GM21528 (cell line): ENCODE data around the gene HCN2.

Experiments
- ATAC-seq: cut with Tn5 transposase; IDR thresholded peaks from one replicate; pipeline ENCODE4 v1.9.1; 2021; ENCODE audit warnings: mild to moderate bottlenecking, moderate library complexity; ENCODE audit not compliant: unreplicated experiment, low FRiP score

Gene HCN2

DNA sequence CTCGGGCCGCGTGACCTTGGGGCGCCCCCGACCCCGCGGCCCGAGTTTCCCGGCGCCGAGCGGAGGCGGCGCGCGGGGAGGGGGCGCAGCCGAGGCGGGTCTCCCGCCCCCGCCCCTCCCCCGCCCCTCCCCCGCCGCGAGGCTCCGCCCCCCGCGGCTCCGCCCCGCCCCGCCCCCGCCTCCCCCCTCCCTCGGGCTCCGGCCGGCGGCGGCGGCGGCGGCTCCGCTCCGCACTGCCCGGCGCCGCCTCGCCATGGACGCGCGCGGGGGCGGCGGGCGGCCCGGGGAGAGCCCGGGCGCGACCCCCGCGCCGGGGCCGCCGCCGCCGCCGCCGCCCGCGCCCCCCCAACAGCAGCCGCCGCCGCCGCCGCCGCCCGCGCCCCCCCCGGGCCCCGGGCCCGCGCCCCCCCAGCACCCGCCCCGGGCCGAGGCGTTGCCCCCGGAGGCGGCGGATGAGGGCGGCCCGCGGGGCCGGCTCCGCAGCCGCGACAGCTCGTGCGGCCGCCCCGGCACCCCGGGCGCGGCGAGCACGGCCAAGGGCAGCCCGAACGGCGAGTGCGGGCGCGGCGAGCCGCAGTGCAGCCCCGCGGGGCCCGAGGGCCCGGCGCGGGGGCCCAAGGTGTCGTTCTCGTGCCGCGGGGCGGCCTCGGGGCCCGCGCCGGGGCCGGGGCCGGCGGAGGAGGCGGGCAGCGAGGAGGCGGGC is at the start of gene HCN2:
Gene HCN2, plus strand, starts transcription at position 189 of the 703 bp plus-strand sequence. Its CDS starts 65 bp downstream, at position 254.
- no peak for ATAC-seq

DNA sequence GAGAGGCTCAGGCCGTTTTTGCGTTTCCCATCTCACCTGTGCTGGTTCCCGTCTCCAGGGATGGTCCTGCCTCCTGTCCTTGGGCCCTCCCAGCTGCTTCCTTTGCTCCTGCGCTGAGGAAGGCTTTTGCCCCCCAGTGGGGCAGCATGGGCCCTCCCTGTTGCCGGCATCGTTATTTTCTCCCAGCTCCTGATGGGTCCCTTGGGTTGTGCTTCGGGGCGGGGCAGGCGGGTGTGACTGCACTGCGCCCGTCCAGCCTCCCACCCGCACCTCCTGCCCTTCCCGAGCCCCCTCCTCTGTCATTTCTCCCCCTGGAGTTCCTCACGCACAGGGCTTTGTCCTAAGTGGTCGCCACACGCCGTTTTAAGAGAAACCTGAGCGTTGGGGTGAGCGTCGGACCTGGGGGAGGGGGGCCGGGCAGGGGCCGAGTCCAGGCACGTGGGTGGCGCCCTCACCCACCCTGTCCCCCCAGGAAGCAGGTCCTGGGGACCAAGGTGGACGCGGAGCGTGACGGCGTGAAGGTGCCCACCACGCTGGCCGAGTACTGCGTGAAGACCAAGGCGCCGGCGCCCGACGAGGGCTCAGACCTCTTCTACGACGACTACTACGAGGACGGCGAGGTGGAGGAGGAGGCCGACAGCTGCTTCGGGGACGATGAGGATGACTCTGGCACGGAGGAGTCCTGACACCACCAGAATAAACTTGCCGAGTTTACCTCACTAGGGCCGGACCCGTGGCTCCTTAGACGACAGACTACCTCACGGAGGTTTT is 48.6 kb upstream of the HCN2 start:
- ATAC-seq: no peak

DNA sequence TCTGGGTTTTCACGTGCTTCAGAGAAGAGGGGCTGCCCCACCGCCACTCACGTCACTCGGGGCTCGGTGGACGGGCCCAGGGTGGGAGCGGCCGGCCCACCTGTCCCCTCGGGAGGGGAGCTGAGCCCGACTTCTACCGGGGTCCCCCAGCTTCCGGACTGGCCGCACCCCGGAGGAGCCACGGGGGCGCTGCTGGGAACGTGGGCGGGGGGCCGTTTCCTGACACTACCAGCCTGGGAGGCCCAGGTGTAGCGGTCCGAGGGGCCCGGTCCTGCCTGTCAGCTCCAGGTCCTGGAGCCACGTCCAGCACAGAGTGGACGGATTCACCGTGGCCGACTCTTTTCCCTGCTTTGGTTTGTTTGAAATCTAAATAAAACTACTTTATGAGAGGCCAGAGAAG is 48.0 kb upstream of the HCN2 start:
- no peak for ATAC-seq

DNA sequence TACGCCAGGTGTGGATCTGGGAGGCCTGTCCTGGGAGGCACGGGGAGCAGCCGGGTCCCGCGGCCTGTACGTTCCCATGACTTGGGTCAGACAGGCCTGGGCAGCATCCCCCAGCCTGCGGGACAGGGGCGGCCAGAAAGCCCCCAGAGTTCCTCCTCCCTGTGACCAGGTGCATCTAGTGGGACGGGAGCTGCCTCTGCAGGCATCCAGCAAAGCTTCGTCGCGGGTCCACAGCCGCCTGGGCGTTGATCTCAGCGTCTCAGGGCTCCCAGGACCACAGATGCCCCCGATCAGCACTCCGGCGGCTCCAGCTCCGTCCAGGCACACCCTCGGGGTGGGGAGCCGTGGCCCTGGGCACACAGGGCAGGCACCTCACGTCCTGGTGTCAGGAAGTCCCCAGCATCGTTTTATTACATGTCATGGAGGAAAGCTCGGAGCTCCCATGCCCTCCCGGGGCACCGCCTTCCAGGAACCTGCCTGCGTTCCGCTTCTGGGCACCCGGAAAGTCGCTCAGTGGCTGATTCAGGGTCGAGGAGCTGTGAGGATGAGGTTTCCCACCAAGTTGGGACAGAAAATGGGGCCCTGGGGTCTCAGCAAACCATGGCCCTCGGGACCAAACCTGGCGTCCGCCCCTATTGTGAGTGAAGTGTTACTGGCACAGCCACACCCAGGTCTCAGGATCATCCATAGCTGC is 47.4 kb upstream of the HCN2 start:
- ATAC-seq: no peak

DNA sequence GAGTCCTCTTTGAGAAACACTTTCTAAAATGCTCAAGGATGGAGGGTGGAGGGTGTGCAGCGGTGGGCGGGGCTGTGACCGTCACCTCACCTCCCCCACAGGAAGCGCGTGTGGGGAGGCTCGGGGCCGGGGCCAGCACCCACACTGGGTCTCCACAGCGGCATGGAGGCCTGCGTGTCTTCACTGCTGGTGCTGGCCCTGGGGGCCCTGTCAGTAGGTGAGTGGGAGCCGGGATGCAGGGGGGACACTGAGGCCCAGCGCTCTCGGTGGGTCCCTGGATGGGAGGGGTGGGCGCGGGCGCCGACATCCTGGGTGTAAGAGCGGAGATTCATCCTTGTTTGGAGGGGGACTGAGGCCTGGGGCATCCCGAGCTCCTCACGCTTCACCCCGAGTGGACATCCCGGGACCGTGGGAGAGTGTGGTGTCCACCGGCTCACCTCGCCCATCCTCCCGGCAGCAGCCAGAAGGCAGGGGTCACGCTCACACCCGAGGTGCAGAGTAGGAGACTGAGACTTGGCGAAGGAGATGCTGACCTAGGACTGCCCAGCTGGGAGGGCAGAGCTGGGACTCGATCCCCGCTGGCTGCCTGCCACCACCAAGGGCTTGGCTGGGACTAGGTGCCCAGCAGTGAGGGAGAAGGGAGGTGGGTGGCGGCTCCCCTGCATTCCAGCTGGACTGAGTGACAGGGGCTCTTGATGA is 45.6 kb upstream of the HCN2 start, which contains the start of gene GZMM:
Gene GZMM, plus strand, starts transcription at position 144 of the 699 bp plus-strand sequence. Its CDS starts 19 bp downstream, at position 163.
- ATAC-seq: no peak

DNA sequence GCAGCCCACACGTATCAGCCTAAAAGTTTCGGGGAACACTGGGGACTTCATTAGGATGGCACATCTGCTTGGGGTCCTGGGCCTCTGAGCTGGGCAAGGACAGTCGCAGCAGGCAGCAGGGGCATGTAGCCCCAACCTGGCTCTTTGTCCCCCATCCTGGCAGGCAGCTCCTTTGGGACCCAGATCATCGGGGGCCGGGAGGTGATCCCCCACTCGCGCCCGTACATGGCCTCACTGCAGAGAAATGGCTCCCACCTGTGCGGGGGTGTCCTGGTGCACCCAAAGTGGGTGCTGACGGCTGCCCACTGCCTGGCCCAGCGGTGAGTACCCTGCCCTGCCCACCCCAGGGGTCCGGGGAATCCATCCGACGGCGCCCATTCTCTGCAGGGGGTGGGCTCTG is 42.6 kb upstream of the HCN2 start:
- ATAC-seq: no peak

DNA sequence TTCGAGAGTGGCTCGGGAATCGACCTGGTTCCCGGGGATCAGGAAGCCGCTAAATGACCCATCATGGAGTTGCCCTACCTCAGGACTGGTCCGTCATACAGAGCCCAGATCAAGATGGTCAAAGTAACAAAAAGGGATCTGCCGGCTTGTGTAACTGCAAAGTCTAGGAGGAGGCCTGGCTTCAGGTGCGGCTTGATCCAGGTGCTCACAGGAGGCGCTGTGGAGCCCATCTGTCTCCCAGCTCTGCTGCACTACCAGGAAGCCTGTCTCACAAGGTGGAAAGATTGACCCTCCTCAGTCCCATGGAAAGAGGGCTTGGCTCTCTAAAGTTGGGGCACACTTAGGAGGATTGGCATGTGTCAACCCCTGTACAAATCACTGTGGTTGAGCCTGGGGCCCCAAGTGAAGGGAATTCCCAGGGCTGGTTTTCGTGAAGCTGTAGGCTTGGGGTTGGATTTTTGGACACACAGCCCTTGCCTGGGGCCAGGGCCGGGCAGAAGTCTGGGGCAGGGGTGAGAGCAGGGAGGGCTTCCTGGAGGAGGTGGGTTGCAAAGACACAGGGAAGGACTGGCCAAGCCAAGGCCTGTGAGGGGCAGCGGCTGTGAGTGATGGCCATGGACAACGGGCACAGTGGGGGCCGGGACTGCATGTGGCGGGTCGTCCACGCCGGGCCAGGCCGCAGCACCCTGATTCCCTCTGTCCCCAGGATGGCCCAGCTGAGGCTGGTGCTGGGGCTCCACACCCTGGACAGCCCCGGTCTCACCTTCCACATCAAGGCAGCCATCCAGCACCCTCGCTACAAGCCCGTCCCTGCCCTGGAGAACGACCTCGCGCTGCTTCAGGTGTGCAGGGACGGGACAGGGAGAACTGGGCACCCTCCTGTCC is 41.6 kb upstream of the HCN2 start:
- ATAC-seq: no peak

DNA sequence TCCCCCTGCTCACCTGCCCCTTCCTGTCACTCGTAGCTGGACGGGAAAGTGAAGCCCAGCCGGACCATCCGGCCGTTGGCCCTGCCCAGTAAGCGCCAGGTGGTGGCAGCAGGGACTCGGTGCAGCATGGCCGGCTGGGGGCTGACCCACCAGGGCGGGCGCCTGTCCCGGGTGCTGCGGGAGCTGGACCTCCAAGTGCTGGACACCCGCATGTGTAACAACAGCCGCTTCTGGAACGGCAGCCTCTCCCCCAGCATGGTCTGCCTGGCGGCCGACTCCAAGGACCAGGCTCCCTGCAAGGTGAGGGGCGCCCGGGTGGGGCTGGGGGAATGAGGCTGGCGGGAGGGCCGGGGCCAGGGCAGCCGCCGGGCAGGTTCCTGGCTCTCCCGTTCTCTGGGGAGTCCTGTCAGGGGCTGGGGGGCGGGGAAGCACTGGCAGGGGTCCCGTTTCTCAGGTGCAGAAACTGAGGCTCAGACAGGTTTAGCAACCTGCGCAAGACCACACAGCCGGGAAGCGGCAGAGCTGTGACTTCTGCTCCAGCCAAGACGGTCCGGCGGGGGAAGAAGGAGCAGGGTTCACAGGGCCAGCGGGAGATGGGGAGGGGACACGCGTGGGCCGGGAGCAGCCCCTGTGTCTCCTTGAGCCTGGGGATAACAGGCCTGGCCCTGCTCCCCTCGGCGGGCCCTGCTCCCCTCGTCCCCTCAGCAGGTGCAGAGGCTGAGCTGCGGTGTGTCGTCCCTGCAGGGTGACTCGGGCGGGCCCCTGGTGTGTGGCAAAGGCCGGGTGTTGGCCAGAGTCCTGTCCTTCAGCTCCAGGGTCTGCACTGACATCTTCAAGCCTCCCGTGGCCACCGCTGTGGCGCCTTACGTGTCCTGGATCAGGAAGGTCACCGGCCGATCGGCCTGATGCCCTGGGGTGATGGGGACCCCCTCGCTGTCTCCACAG is 40.5 kb upstream of the HCN2 start:
- no peak for ATAC-seq

DNA sequence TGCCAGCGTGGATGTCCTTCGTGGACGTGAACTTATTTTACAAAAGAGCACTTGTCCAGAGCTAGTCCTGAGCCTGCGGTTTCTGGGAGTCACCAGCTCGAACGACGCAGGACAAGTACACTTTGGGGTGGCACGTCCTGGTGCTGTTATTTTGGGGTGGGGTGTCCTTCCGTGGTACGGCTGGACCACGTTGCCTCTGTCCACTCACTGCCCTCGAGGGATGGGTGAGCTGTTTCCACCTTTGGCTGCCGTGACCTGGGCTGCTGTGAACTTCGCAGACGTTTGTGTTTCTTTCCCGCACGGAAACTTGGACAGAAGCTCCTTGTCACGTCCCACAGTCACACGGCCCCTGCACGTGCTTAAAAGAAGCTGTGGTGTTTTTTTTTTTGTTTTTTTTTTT is 34.9 kb upstream of the HCN2 start:
- no peak for ATAC-seq

DNA sequence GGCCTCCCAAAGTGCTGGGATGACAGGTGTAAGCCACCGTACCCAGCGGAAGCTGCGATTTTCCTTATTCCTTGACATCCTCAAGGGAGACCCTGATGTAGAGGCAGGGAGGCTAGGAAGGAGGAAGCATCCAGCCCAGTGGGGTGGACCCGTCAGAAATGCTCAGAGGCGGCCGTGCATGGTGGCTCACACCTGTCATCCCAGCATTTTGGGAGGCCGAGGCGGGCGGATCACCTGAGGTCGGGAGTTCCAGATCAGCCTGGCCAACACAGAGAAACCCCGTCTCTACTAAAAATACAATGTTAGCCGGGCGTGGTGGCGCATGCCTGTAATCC is 34.2 kb upstream of the HCN2 start:
- ATAC-seq: no peak

DNA sequence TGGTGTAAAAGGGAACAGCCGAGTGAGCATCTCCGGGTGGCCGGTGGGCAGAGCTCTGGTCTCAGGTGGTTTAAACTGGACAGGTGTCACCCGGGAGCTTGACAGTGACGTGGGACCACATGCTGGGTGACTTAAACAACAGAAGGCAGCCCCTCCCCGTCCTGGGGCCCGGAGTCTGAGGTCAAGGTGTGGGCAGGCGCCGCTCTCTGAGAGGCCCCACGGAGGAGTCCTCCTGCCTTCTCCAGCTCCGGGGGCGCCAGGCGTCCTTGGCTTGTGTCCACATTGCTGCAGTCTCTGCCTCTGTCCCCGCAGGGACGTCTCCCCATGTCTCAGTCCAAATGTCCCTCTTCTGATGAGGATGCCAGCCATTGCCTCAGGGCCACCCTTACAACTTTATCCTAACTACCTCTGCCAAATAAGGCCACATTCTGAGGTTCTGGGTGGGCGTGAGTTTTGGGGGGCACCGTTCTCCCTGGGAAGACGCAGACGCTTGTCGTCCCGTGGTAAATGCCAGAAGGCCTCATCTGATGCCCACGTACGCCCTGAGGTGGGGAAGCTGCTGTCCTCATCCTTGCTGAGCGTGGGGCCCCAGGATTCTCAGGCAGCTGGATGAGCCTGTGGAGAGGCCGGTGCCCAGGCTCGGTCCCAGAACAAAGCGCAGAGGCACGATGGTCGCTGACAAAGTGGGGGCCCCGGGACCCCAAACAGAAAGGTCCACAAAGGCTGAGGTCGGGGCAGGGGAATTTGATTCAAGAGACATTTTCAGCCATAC is 32.9 kb upstream of the HCN2 start:
- no peak for ATAC-seq

DNA sequence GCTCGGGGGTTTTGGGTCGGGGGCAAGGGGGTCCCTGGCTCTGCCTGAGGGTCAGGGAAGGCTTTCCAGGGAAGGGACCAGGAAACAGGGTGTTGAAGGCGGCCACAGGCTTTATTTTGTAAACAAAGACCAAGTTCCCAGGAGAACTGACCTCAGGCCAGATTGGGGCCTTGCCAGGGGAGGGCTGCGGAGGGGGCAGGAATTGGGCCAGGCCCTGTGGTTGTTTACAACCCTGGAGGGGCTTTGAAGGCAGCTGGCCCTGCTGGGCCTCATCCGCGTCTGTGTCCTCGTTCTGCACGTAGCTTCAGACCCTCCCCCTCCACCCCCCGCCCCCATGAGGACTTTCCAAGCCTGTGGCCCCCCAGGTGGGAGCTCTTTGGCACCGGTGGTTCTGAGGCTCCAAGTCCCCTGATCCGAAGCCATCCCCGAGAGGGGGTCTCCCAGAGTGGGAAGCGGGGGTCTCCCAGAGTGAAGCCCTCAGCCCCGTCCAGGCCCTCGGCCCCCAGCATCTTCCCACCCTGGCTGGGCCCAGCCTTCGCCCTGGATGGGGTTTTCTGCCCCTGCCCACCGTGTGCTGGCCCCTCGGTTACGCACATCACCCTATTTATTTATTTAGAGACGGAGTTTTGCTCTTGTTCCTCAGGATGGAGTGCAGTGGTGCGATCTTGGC is 30.8 kb upstream of the HCN2 start:
- no peak for ATAC-seq

DNA sequence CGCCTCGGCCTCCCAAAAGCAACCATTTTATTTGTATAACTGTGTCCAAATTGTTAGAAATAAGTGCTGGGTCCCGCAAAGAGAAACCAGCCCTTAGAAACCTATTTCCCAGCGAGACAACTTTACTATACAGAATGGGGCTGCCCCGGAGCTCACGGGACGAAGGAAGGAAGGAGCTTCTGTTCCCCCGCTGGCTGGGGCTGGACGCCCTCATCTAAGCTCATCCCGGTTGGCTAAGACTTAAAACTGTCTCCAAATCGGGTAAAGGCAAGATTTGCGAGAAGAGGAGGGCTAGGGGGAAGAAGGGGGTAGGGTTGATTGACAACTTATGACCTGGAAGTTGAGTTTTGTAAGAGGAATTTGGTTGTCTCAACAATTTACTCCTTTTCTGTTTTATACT is 29.6 kb upstream of the HCN2 start:
- ATAC-seq: no peak

DNA sequence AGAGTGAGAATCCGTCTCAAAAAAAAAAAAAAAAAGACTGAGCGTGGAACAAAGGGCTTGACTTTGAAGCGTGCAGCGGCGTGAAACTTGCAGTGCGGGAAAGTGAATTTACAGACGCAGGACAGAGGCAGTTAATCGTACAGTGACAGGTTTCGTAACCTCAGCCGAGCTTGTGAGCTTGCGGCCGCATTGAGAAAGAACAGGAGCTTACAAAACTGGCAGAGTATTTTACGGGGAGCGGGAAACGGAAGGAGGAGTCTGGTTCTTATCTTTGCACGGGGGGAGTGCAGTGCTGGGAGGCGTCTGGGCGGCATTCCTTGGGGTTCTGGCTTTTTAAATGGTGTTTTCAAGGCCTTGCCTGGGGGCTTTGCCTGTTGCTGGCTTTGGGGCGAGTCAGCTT is 23.3 kb upstream of the HCN2 start:
- ATAC-seq: no peak

DNA sequence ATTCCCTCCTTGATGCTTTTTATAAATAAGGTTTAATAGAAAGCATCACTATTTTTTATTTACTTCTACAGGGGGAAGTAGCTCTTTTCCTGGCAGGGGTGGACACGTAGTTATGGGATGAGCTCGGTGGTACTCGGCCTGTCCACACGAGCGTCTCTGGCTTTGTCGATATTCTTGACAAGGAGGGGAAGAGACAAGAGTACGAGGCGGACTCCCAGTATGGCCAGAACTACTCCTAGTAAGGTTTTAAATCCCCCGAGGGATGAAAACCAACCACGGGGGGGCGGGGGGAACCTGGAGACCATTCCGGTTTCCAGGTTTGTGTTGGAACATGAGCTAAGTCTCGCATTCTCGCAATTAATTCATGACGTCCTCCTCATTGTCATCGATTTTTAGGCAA is 22.8 kb upstream of the HCN2 start:
- ATAC-seq: no peak

DNA sequence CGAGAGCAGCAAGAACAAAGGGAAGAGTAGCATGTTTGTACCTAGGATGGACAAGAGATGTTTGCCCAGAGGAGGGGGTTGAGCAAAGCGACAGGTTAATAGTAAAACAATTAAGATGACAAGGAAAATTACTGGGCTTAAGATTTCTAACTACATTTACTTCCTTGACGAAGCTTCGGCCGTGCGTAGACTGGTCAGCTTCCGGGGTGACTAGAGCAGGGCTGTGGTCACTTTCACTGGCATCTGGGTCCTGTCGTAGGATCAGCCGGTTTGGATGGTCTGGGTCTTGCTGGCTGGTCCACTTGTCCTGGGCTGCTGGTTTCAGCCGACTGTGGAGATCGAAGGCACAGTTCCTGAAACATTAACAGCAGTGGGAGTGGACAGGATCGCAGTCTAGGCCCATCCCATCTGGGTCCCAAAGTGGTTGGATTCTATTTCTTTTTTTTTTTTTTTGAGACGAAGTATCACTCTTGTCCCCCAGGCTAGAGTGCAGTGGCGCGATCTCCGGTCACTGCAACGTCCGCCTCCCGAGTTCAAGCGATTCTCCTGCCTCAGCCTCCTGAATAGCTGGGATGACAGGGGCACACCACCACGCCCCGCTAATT is 22.3 kb upstream of the HCN2 start:
- ATAC-seq: no peak

DNA sequence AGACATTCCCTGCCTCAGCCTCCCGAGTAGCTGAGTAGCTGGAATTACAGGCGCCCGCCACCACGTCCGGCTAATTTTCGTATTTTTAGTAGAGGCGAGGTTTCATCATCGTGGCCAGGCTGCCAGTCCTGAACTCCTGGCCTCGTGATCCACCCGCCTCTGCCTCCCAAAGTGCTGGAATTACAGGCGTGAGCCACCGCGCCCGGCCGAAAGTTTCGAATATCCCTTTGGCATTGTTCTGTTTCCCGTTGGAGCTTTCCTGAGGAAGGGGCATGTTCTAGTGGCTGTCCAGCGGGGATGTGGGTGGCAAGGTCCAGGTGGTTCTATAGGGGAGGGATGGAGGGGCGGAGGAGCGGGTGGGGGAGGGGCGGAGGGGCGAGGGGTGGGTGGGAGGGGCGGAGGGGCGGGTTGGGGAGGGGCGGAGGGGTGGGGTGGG is 19.4 kb upstream of the HCN2 start:
- no peak for ATAC-seq
